ENCODE measurements around the gene ZNF474.

GRCh38 chr5:122183788-122184170, 54.4 kb downstream of the ZNF474 start:
- TF ChIP-seq CTCF (IDR thresholded peaks at IDR 0.05 in 4 of 5, conservative IDR thresholded peaks at IDR 0.05 in 1 of 5) (no peak), POLR2A (IDR thresholded peaks at IDR 0.05) (no peak)
